Iris pigment epithelial cell (primary cell): ENCODE measurements around the gene DIP2C.
"Not testable (repeated sequence)": the region's sequence is repeated elsewhere in the genome, so short reads cannot be mapped to it uniquely, and the experiment has no call there.

Experiments used
- DNase-seq: peaks from one replicate; pipeline ENCODE4 v3.0.0-alpha.2; 2011; ENCODE audit warnings: low read depth

DIP2C gene

DNA sequence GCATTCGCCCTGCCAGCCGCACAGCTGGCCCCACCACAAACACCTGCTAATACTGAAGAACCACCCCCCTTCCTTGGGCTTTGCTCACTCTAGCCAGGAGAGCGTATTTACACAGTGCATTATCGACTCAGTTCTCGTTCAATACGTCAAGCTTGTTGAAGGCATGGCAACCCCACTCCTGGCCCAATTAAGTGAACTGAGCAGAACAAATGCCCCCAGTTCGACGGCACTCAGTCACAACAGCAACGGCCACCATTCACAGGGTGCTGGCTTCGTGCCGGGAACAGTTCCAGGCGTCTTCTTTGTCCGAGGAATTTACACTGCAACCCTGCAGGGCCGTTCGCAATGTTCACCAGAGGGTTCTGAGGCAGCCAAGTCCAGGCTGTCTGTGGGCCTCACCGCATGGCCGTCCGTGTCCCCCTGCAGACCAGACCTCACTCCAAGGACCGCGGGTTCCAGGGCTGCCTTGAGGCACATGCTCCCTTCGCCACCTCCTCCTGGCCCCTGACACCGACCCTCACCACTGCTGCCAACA lies 175.3 kb downstream of the DIP2C start:
- no peak for DNase-seq

DNA sequence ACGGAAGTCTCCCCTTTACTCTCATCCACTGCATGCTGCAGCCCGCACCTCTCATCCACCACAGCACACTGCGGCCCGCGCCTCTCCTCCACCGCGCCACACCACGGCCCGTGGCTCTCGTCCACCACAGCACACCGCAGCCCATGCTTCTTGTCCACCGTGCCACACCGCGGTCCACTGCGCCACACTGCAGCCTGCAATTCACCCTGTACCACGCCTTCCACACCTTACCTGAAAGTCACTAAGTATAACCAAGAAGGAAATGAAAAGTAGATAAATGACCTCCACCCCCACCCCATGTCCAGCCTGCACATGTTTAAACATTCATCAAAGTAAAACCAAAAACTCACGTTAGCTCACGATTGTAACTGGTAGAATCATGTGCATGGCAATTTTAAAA lies 176.1 kb downstream of the DIP2C start:
- no peak for DNase-seq

DNA sequence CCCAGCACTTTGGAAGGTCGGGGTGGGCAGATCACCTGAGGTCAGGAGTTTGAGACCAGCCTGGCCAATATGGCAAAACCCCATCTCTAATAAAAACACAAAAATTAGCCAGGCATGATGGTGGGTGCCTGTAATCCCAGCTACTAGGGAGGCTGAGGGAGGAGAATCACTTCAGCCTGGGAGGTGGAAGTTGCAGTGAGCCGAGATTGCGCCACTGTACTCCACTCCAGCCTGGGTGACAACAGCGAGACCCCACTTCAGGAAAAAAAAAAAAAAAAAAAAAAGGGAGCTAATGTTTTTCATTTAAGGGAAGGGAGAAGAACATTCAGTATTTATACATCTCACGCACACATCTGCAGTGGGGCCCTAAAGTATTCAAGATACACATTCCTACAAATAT lies 176.8 kb downstream of the DIP2C start:
- DNase-seq = not testable (repeated sequence)

DNA sequence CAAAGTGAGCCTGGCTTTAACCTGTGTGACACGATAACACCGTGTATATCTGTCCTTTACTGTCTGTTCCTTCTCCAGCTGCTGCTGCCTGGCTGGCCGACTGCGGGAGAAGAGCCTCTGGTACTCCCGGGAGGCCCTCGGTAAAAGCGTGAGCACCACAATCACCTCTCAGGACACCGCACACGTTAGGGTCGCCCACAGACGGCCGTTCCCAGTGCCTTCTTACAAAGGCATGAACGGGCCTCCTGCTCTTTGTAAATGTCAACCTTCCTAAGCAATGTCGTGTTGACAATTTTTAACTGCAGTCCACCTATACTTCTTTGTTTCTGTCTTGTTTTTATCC lies 177.6 kb downstream of the DIP2C start:
- DNase-seq = no peak

DNA sequence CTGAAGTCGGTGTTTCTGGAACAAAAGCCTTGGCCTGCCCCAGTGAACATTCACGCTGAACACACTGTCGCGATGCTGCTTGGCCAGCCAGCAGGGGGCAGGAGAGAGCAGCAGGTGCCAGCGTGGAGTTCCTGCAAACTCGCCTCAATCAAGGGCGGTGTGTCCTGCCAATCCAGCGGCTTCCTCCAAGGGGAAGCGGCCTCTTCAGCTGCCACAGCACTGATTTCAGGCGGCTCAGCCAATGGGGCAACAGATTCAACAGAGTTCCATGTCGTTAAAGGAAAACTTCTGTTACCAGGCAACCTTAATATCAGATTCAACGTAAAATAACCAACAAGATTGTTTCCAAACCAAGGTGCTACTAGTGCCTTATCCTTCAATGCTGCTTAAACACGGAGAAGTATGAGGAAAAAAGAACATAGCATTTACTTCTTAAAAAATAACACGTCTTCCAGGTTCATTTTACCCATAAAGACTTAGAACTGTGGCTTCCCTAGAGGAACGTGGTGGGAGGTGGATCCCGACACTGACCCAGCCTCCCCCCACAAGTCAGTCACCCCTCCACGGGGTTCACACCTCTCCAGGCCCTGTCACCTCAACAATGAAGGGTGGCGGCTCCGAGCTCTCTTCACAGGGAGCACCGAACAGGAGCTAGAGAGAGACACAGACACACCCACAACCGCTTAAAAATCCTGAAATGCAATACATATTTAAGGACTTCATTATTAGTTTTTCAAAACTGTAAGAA lies 178.2 kb downstream of the DIP2C start:
- DNase-seq = peak; percentile 97

DNA sequence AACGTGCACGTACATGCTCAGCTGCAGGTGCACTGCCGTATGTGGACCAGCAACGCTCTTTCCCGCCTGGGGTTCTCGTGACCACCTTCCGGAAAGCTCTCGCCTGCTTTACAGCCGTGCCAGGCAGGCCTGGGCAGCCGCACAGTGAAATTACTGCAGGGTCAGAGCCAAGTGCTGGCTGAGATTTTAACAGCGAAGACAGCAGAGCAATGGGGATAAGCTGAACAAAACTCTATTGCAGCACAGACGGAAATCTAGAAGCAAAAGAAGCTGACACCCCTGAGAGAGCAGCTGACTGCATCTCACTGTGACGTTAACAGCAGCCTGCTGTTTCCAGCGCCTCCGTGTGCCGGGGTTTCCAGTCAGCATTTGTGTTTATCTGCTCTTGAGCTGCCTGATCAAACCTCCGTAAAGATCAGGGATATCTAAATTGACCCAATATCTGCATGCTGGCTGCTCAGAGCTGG lies 179.0 kb downstream of the DIP2C start:
- peak; percentile 12 for DNase-seq

DNA sequence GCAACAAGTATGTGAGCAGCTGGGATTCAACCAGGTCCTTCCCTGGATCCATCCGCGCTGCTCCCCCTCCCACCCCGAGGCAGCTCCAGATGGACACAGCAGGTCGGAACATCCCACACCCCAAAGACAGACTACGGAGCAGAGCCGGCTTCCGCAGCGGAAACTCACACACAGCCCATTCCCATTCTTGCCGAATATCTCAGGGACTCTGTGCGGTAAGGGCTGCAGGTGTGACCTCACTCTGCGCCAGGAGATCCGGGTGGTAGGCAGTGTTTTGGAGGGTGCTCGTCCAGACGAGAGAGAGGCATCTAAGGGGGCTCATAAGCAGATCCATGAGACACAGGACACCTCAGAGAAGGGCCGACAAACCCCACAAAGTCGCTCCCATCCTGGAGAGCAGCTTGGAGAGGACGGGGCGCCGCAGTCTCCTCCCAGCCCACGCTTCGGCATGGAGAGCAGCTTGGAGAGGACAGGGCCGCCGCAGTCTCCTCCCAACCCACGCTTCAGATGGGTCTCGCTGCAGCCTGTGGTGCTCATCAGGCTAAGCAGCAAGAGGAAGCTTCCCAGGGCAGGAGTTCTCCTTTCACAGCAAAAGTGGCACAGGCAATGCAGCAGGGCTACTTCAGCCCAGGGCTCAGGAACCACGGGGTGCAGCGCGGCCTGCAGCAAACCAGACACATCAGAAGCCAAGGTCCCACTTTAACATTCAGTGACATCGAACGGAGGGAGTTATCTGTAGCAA lies 179.9 kb downstream of the DIP2C start:
- no peak for DNase-seq

DNA sequence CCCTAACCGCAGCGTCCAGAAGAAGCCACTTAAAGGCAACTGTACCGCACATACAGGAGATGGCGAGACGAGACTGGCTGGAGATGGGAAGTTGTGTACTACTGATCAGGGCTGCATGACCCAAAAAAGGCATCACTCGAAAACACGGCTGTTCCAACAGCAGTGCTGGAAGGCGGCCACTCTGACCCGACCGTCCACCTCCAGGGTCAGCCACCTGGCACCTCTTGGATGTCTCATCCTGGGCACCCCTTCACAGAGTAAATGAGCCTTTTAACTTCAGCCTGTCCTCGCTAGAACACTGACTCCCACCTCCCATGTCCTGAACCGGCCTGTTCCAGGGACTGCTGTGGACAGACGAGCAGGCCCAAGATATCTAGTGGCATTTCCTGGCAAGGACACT lies 180.7 kb downstream of the DIP2C start:
- no peak for DNase-seq

DNA sequence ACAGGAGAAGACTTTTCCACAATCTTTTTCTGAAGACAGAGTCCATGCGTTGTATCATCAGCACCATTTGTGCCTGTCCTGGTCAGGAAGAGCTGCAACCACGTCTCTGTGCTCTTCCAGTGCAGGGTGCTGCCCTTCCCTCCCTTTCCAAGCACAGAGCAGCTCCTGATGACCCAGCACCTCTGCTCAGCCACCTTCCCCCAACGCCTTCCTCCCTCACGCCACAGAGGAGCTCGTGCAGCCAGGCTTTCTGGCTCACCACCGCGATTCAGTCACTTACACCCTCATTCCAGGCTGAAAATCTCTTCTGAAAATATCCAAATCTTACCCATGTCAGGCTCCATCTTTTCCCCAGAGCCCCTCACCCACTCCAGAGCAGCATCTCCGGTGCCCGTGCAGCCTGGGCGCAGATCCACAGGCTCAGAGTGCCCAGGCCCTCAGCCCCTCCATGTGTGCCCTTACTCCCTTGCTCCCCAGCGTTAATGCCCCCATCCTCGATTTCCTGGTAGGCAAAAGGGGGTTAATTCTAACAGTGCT lies 181.5 kb downstream of the DIP2C start:
- DNase-seq = no peak

DNA sequence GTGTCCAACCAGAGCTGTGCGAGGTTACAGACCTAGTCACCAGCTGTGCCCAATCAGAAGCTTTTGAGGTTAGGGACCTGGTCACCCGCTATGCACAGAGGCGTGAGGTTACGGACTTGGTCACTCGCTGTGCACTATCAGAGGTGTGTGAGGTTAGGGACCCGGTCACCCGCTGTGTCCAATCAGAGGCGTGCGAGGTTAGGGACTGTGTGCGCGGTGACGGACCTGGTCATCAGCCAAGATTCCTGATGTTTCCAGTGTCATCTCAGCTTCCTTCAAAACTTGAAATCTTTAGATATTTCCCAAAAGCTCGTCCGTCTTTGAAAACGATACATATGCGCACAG lies 182.1 kb downstream of the DIP2C start:
- DNase-seq = no peak

DNA sequence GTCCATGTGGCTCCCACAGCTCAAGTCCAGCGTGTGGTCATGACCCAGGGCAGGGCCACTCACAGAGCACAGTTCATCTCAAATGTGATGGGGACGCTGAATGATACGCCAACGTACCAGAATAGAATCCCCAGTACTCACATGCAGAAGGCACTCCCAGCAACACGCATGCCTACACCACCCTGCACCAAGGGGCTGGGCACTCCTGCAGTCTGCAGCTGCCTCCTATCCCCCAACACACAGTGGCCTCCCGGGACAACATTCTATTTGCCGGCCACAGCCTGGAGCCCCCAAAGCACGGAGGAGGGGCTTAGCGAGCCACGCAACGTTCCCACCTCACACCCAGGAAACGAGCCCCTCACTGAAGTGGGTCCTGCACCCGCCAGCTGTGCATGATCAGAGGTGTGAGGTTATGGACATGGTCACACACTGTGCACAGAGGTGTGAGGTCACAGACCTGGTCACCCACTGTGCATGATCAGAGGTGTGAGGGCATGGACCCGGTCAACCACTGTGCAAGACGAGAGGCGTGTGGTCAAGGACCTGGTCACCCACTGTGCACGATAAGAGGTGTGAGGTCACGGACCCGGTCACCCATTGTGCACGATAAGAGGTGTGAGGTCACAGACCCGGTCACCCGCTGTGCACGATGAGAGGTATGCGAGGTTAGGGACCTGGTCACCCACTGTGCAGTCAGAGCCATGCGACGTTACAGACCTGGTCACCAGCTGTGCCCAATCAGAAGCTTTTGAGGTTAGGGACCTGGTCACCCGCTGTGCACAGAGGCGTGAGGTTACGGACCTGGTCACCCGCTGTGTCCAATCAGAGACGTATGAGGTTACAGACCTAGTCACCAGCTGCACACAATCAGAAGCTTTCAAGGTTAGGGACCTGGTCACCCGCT lies 182.8 kb downstream of the DIP2C start:
- DNase-seq = no peak

DNA sequence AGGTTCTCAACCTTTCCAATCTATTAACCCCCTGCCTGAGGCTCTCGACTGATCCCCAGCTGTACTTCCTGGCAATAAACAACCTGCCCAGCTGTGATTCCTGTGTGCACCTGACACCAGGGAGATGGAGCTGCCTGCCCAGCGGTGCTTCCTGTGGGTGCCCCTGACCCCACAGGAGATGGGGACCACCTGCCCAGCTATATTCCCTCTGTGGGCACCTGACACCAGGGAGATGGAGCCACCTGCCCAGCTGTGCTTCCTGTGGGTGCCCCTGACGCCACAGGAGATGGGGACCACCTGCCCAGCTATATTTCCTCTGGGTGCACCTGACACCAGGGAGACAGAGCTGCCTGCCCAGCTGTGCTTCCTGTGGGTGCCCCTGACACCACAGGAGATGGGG lies 184.0 kb downstream of the DIP2C start:
- no peak for DNase-seq

DNA sequence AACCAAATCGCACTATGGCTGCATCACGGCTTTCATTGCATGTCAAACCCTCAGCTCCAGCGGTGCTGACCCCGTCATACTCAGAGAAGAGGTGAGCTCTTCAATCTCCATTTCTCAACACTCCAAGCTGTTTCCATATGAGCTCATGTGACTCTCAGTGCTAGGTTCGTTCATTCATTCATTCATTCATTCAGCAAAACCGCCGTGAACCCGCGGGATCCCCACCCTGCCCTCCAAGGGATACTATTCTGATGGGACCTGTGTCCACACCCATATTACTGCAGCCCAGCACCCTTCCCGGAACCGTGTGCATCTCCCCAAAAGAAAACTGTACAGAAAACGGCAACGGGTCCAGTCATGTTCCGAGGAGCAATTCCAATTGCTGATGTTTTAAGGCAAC lies 184.7 kb downstream of the DIP2C start:
- no peak for DNase-seq

DNA sequence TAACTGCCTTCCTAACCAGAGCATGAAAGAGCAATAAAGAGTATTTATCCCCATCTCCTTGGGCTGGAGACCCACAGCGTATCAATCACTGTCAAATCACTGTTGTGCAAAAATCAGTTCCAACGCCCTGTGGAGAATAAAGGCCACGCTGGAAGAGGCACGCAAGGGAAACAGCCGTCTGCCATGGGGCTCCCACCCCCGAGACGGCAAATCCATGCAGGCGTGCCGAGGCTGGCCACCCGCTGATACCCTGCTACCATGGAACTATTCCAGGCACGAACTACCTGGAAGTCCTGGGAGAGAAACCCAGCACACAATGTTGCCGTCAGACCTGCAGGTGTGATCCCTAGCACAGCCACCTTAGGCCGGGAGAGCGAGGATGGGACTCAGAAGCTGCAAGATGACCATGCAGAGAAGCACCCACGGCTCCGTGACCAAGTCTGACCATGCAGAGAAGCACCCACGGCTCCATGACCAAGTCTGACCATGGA lies 185.3 kb downstream of the DIP2C start:
- DNase-seq = no peak

DNA sequence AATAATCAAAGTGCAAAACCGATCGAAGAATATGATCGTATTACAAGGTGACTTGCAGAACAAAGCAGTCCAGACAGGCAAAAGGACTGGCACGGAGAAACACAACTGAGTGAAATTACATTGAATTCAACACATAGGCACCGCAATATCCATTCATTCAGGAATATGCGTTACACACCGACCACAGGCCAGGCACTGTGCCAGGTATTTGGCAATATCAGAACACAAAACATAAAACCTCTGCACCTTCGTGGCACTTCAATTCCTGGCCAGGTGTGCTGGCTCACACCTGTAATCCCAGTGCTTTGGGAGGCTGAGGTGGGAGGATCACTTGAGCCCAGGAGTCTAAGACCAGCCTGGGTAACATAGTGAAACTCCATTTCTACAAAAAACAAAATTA lies 187.9 kb downstream of the DIP2C start:
- peak; percentile 40 for DNase-seq

DNA sequence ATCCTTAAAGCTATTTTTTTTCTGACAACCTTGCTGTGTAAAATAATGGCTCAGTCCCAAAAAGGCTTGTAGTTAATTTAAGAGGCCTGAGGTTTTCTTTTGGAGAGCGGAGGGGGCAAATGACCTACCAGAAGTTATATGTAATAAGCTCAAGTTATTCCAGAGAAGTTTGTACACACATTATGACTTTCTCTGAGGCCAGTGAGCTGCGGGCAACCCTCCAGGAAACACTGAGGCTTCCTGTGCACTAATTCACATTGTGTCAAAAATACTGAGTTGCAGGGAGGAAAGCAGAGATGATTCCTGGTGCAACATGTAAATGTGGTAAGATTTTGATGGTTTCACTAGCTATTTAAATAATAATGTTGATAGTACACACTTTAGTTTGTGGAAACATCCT lies 188.6 kb downstream of the DIP2C start:
- peak; percentile 57 for DNase-seq

DNA sequence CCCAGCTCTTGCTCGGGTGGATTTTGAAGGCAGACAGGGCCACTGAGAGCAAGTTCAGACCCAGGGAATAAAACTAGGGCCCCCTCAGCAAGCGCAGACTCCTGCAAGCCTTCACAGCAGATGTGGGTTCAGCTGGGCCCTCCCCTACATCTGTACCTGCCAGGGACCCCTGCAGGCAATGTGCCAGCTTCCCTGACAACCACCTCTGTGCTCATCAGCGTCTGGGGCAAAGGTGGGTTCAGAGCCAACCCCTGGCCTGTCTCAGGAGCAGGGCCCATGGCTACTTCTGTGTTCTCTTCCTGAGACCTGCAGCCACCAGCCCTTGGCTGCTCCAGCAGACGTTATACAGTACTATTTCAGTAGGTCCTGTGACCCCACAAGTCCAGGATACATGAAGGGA lies 189.5 kb downstream of the DIP2C start:
- no peak for DNase-seq

DNA sequence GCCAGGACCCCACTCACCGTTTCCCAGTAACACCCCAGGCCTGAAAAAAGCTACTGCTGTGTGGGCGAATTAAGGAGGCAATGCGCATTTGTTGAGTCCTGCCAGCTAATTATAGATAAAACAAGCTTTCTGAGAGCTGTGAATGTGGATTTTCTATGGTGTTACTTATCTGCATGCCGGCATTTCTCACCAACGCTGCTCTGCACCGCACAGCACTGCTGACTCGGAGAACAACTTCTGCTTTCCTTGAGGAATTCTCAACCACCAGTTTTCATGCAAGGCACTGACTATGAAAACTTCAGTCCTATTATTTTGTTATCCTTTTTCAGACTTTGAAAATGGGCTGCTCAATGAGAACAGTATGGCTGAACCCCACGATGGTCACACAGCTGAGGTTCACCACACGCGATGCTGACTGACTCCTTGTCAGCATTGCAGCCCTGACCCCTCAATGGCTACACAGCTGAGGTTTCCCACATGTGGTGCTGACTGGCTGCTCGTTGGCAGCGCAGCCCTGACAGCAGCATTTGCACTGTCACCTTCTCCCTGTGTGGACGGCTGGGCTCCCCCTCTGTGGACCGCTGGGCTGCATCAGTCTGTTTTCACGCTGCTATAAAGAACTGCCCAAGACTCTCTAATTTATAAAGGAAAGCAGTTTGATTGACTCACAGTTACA lies 190.6 kb downstream of the DIP2C start:
- DNase-seq = no peak

DNA sequence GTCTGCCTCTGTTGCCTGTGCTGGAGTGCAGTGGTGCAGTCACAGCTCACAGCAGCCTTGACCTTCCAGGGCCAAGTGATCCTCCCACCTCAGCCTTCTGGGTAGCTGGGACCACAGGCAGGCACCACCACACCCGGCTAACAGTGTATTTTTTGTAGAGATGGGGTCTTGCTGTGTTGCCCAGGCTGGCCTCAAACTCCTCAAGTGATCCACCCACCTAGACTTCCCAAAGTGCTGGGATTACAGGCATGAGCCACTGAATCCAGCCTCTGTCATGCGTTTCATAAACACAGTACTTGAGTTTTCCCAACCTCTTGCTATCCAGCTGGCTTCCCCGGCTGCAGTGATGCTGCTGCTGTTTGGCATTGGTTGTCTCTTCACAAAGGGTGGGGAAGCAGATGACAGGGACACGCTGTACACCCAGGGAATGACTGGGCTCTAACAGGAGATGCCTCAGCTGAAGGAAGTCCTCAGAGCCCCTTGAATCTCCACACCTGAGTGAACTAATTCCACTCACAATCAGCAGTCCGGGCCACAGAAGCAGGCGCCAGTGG lies 191.5 kb downstream of the DIP2C start:
- DNase-seq = no peak

DNA sequence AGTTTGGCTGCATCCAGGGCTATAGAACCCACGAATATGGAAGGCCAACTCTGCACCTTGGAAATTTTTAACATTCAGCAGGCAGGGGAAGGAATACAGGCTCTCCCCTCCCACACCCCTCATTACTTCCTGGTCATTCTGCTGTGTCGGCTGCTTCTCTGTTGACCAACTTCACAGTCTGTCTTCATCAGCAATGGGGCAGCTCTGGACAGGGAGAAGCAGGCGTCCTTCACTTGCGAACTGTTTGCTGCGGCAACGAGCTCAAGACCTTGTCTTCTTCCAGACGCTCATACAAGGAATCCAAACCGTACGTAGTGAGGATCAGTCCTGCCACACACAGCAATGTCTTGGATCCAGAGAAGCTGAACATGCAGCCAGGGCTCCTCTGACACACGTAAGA lies 192.2 kb downstream of the DIP2C start:
- DNase-seq = no peak

DNA sequence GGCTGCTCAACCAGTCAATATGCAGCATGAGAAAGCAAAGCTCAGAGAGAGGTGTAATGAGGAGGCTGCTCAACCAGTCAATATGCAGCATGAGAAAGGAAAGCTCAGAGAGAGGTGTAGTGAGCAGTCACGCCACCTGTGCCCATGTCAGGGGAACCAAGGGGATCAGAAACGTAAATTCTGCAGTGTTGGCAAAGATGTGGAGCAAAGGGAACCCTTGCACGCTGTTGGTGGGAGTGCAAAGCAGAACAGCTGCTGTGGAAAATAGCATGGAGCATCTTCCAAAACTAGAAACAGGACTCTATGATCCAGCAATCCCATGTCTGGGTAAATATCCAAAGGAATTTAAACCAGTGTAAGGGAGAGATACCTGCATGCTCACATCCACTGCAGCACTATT lies 194.9 kb downstream of the DIP2C start:
- DNase-seq = no peak
